Stimulated activated naive CD8-positive, alpha-beta T cell treated with anti-CD3 and anti-CD28 coated beads, Interleukin-15, Interleukin-2, amounts not matched to agents 100 ng/mL and 50 ng/mL, for 24 hours (primary cell): ENCODE results near the gene COL4A3.
"Not testable (repeated sequence)": the region's sequence is repeated elsewhere in the genome, so short reads cannot be mapped to it uniquely, and the experiment has no call there.

ENCODE experiments used
- H3K27ac Mint-ChIP-seq: one replicate; pipeline ENCODE4 v1.8.0; 2021; ENCODE audit warnings: mild to moderate bottlenecking, mixed read lengths
- H3K27me3 Mint-ChIP-seq: one replicate; pipeline ENCODE4 v1.8.0; 2021; ENCODE audit warnings: mixed read lengths
- H3K36me3 Mint-ChIP-seq: one replicate; pipeline ENCODE4 v1.8.0; 2021; ENCODE audit warnings: low read depth, mixed read lengths
- H3K4me1 Mint-ChIP-seq: one replicate; pipeline ENCODE4 v1.8.0; 2021; ENCODE audit warnings: low read depth, mixed read lengths
- H3K4me3 Mint-ChIP-seq: one replicate; pipeline ENCODE4 v1.8.0; 2021; ENCODE audit warnings: mild to moderate bottlenecking, mixed read lengths
- H3K9me3 Mint-ChIP-seq: one replicate; pipeline ENCODE4 v1.8.0; 2021; ENCODE audit warnings: mixed read lengths

The COL4A3 gene

DNA sequence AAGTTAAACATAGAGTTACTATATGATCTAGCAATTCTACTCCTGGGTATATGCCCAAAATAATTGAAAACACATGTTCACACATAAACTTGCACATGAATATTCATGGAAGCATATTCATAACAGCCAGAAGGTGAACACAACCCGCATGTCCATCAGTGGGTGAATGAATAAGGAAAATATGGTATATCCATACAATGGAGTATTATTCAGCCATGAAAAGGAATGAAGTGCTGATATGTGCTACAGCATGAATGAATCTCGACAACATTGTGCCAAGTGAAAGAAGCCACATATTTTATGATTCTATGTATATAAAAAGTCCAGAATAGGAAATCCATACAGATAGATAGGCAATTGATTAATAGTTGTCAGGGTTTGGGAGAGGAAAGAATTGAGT, 16.3 kb upstream of the COL4A3 start:
- Mint-ChIP-seq H3K4me1 (no peaks in the 10 kb centered on the region), H3K9me3 (peaks cover 15% of the 10 kb centered on the region), H3K27me3 (peaks cover 24% of the 10 kb centered on the region), H3K27ac (no peak overlapping the region), H3K4me3 (no peak overlapping the region), H3K36me3 (no peaks in the 10 kb centered on the region)

- Mint-ChIP-seq H3K27ac (no peak overlapping the region), H3K4me1 (no peaks in the 10 kb centered on the region), H3K27me3 (peaks cover 42% of the 10 kb centered on the region), H3K4me3 (no peak overlapping the region), H3K9me3 (peaks cover 15% of the 10 kb centered on the region), H3K36me3 (no peaks in the 10 kb centered on the region)
Measured at GRCh38 chr2:227150222-227150936, 14.0 kb upstream of the COL4A3 start.

DNA sequence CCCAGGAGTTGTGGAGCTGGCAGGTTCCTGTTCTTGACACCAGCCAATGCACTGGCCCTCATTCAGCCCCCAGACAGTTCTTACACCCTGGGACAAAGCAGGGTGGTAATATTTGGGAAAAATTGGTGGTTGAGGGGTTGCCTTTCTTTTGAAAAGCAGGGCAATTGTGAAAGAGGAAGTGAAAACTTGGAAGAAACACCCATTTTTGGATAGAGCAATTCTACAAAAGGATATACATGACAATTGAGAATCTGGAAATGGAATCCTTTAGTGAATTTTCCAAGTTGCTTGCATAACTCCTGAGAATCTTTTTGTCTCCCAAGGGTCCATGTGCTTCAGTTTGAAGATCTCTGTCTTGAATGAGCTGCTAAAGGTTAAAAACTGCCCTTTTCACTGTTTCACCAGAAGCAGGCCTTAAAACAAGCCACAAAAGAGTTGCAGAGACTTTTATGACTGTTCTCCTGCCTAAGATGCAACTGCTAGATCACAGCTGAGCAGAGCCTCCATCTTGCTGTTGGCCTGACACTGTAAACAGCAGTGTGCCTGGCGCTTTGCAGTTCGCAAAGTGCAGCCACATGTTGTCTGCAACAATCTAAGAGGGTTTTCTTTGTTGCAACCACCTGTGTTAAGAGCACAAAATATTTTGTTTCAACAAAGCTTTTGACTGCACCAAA, 12.2 kb upstream of the COL4A3 start:
- Mint-ChIP-seq H3K4me1 (no peaks in the 10 kb centered on the region), H3K27ac (no peak overlapping the region), H3K27me3 (peaks cover 51% of the 10 kb centered on the region), H3K4me3 (no peak overlapping the region), H3K36me3 (no peaks in the 10 kb centered on the region), H3K9me3 (peaks cover 9% of the 10 kb centered on the region)

DNA sequence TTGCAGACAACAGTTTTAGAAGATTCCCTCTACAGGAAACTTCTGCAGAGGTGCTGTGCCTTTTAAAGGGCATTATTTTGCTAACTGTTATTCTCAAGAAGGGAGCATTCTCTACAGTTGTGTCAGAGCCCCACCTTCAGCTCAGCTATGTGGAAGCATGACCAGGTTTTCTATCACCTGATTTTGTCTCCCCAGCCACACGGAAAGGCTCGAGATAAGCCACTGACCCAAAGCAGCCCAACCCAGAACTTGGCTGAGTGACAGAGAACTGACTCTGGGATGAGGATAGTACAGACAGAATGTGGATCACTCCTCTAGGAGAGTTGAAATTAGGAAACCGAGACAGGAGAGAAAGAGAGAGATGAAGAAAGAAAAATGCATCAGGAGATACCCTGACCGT, 11.1 kb upstream of the COL4A3 start:
- Mint-ChIP-seq H3K36me3 (no peaks in the 10 kb centered on the region), H3K27me3 (peaks cover 53% of the 10 kb centered on the region), H3K9me3 (peaks cover 6% of the 10 kb centered on the region), H3K4me3 (no peak overlapping the region), H3K4me1 (no peaks in the 10 kb centered on the region), H3K27ac (no peak overlapping the region)

GRCh38 chr2:227153758-227154486, 10.5 kb upstream of the COL4A3 start:
- peaks cover 6% of the 10 kb centered on the region for H3K9me3 Mint-ChIP-seq
- H3K4me1 Mint-ChIP-seq = no peaks in the 10 kb centered on the region
- peaks cover 55% of the 10 kb centered on the region for H3K27me3 Mint-ChIP-seq
- no peak overlapping the region for H3K4me3 Mint-ChIP-seq
- no peaks in the 10 kb centered on the region for H3K36me3 Mint-ChIP-seq
- H3K27ac Mint-ChIP-seq = no peak overlapping the region

- H3K9me3 Mint-ChIP-seq = peaks cover 6% of the 10 kb centered on the region
- no peak overlapping the region for H3K27ac Mint-ChIP-seq
- no peaks in the 10 kb centered on the region for H3K4me1 Mint-ChIP-seq
- no peaks in the 10 kb centered on the region for H3K36me3 Mint-ChIP-seq
- H3K27me3 Mint-ChIP-seq = peaks cover 58% of the 10 kb centered on the region
- no peak overlapping the region for H3K4me3 Mint-ChIP-seq
Measured at GRCh38 chr2:227154986-227155774, 9.2 kb upstream of the COL4A3 start.

DNA sequence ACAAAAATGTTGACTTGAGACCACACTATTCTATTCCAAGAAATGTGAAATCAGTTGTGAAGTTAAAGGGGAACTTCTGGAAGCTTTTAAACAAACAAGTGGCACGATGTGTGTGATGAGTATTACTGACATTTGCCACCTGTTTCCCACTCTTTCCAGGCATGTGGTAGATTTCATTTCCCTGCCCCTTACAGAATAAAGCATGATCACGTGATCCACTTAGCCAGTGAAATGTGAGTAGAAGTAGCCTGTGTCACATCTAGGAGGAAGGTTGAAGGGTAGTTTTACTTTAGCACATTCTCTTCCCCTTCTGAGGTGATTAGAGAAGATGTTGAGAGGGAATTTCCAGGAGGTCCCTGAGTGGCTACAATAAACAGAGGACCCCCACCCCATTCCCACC, 4.3 kb upstream of the COL4A3 start:
- H3K4me1 Mint-ChIP-seq = peaks cover 8% of the 10 kb centered on the region
- peaks cover 6% of the 10 kb centered on the region for H3K9me3 Mint-ChIP-seq
- no peak overlapping the region for H3K4me3 Mint-ChIP-seq
- H3K36me3 Mint-ChIP-seq = no peaks in the 10 kb centered on the region
- H3K27me3 Mint-ChIP-seq = peaks cover 70% of the 10 kb centered on the region
- H3K27ac Mint-ChIP-seq = no peak overlapping the region

GRCh38 chr2:227161947-227162346, 2.5 kb upstream of the COL4A3 start:
- Mint-ChIP-seq H3K9me3 (peaks cover 6% of the 10 kb centered on the region), H3K4me1 (peaks cover 13% of the 10 kb centered on the region), H3K4me3 (no peak overlapping the region), H3K36me3 (no peaks in the 10 kb centered on the region), H3K27ac (no peak overlapping the region), H3K27me3 (peaks cover 74% of the 10 kb centered on the region)

GRCh38 chr2:227163485-227163997, 883 bp upstream of the COL4A3 start:
- Mint-ChIP-seq H3K36me3 (no peaks in the 10 kb centered on the region), H3K27ac (no peak overlapping the region), H3K27me3 (peaks cover 72% of the 10 kb centered on the region), H3K4me3 (peak overlapping the region; percentile 56), H3K9me3 (peaks cover 6% of the 10 kb centered on the region), H3K4me1 (peaks cover 13% of the 10 kb centered on the region)

- H3K27ac Mint-ChIP-seq = no peak overlapping the region
- peak overlapping the region; percentile 61 for H3K4me3 Mint-ChIP-seq
- peaks cover 5% of the 10 kb centered on the region for H3K9me3 Mint-ChIP-seq
- H3K36me3 Mint-ChIP-seq = no peaks in the 10 kb centered on the region
- H3K4me1 Mint-ChIP-seq = peaks cover 13% of the 10 kb centered on the region
- peaks cover 67% of the 10 kb centered on the region for H3K27me3 Mint-ChIP-seq
Measured at GRCh38 chr2:227164763-227165291, 403 bp downstream of the COL4A3 start.

DNA sequence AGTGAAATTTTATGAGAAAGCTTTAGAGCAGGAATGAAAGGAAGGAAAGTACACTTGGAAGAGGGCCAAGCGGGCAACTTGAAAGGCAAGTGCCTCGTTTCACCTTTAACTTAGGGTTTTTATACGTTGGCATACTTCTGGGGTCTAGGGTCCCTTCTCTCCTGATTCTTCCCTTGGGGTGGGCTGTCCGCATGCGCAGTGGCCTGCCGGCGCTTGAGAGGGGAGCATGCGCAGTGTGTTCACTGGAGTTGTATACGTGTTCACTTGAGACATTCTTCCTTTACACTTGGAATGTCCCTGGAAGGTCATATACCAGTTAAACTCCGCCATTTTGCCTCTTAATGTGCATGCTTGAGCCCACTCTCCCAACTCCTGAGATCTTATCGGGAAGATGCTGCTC, 7.4 kb downstream of the COL4A3 start:
- not testable (repeated sequence) for H3K27ac Mint-ChIP-seq

DNA sequence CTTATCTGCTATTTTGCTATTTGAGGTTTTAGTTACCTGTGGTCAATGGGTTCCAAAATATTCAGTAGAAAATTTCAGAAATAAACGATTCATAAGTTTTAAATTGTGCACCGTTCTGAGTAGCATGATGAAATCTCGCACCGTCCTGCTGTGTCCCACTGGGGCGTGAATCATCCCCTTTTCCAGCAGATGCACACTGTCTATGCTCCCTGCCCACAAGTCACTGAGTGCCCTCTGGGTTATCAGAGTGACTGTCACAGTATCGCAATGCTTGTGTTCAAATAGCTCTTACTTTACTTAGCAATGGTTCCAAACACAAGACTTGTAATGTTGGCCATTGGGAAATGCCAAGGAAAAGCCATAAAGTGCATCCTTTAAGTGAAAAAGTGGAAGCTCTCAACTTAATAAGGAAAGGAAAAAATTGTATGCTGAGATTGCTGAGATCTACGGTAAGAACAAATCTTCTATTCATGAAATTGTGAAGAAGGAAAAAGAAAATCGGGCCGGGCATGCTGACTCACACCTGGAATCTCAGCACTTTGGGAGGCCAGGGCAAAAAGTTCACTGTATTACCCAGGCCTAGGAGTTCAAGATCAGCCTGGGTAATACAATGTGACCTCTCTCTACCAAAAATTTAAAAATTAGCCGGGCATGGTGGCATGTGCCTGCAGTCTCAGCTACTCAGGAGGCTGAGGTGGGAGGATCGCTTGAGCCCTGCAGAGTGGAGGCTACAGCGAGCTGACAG, 13.3 kb downstream of the COL4A3 start:
- no peaks in the 10 kb centered on the region for H3K4me1 Mint-ChIP-seq
- no peaks in the 10 kb centered on the region for H3K36me3 Mint-ChIP-seq
- no peak overlapping the region for H3K27ac Mint-ChIP-seq
- H3K4me3 Mint-ChIP-seq = no peak overlapping the region
- H3K27me3 Mint-ChIP-seq = peaks cover 5% of the 10 kb centered on the region
- no peaks in the 10 kb centered on the region for H3K9me3 Mint-ChIP-seq

More for the DNA sequence above, 7.4 kb downstream of the COL4A3 start:
- H3K36me3 Mint-ChIP-seq, H3K4me1 Mint-ChIP-seq, H3K9me3 Mint-ChIP-seq, H3K4me3 Mint-ChIP-seq: not testable (repeated sequence)
- peaks cover 27% of the 10 kb centered on the region for H3K27me3 Mint-ChIP-seq

- no peak overlapping the region for H3K4me3 Mint-ChIP-seq
- H3K27me3 Mint-ChIP-seq = no peaks in the 10 kb centered on the region
Measured at GRCh38 chr2:227179988-227180685, 15.7 kb downstream of the COL4A3 start.

More at GRCh38 chr2:227179988-227180685, 15.7 kb downstream of the COL4A3 start:
- no peak overlapping the region for H3K27ac Mint-ChIP-seq
- no peaks in the 10 kb centered on the region for H3K9me3 Mint-ChIP-seq
- no peaks in the 10 kb centered on the region for H3K4me1 Mint-ChIP-seq
- H3K36me3 Mint-ChIP-seq = no peaks in the 10 kb centered on the region
